ENCODE data around the gene FAM193B.

Gene FAM193B

DNA sequence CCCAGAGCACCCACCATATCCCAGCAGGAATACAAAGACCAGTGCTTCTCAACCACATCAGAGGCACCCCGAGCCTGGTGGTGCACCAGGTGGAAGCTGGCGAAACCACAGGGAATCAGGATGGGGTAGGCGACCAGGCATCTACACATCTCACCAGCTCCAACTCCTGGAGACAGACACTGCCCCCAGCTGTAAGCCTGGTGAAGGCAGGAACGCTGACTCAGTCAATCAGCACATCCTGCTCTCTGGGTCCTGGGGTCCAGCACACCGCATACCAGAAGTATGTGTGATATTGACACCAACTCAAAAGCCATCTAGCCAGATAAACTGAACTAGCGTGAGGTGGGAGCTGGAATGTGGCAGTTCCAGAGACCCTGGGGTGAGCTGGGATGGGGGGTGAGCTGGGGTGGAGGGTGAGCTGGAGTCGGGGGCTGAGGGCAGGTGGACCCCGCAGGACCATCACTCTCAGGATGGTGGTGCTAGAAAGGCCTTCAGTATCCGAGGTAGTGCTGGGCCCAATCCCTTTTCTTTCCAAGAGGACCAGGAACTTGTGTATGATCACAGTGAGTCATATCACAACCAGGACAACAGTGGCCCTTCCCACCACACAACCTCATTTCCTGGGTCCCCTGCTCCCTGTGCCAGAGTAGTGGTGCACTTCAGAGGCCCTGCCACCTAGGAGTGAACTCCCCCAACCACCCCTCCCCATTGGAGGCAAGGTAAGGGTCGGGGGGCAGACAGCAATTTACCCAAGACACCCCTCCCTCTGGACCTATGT is 83.4 kb downstream of the FAM193B start:
- DNase-seq (ENCODE audit: low spot score): no peak
